ENCODE measurements around the gene CPTP. TPM values are rescaled to one million over a fixed set of nuclear protein-coding genes. Genes with fewer than 3 reads are reported as not detected.

The CPTP gene
- polyA plus RNA-seq, 1 experiment = 7.1 TPM

GRCh38 chr1:1325288-1326074, 879 bp downstream of the CPTP start:
- H3K4me3 ChIP-seq (ENCODE audit: low read depth, low read length) = peak overlapping the region; percentile 86
- H3K9me3 ChIP-seq (ENCODE audit: control insufficient read depth, insufficient read depth, low read length) = peaks cover 11% of the 10 kb centered on the region; the same call in 1 of the 2 replicates
- TF ChIP-seq, protein P1, sequence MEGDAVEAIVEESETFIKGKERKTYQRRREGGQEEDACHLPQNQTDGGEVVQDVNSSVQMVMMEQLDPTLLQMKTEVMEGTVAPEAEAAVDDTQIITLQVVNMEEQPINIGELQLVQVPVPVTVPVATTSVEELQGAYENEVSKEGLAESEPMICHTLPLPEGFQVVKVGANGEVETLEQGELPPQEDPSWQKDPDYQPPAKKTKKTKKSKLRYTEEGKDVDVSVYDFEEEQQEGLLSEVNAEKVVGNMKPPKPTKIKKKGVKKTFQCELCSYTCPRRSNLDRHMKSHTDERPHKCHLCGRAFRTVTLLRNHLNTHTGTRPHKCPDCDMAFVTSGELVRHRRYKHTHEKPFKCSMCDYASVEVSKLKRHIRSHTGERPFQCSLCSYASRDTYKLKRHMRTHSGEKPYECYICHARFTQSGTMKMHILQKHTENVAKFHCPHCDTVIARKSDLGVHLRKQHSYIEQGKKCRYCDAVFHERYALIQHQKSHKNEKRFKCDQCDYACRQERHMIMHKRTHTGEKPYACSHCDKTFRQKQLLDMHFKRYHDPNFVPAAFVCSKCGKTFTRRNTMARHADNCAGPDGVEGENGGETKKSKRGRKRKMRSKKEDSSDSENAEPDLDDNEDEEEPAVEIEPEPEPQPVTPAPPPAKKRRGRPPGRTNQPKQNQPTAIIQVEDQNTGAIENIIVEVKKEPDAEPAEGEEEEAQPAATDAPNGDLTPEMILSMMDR (IDR thresholded peaks at IDR 0.05; ENCODE audit: low read depth, low read length) = no peak
- POLR2A ChIA-PET = no interaction called here
- H3K27ac ChIP-seq (ENCODE audit: low read depth, low read length) = no peak overlapping the region
- no peaks in the 10 kb centered on the region for H3K27me3 ChIP-seq (ENCODE audit: control insufficient read depth, insufficient read depth, low read length)
- DNase-seq (ENCODE audit: low read depth, low spot score) = no peak
- CTCF ChIA-PET = interaction anchor here (1.2 kb wide), 1 partner anchor 46 kb away, joined by 3 read pairs; no protein-coding TSS in a partner anchor

GRCh38 chr1:1326075-1326605, 1.5 kb downstream of the CPTP start:
- ChIA-PET POLR2A (no interaction called here), CTCF (interaction anchor here (1.2 kb wide), 1 partner anchor 45 kb away, joined by 3 read pairs; no protein-coding TSS in a partner anchor)
- Histone ChIP-seq H3K27me3 (ENCODE audit: control insufficient read depth, insufficient read depth, low read length) (no peaks in the 10 kb centered on the region), H3K27ac (ENCODE audit: low read depth, low read length) (no peak overlapping the region), H3K4me3 (ENCODE audit: low read depth, low read length) (no peak overlapping the region), H3K9me3 (ENCODE audit: control insufficient read depth, insufficient read depth, low read length) (peaks cover 18% of the 10 kb centered on the region; the same call in 1 of the 2 replicates)
- TF ChIP-seq, protein P1 (IDR thresholded peaks at IDR 0.05; ENCODE audit: low read depth, low read length) = no peak
- DNase-seq (ENCODE audit: low read depth, low spot score) = no peak

- TF ChIP-seq, protein P1 (IDR thresholded peaks at IDR 0.05; ENCODE audit: low read depth, low read length) = no peak
- POLR2A ChIA-PET = no interaction called here
- no peaks in the 10 kb centered on the region for H3K27me3 ChIP-seq (ENCODE audit: control insufficient read depth, insufficient read depth, low read length)
- CTCF ChIA-PET = no interaction called here
- DNase-seq (ENCODE audit: low read depth, low spot score) = no peak
- H3K9me3 ChIP-seq (ENCODE audit: control insufficient read depth, insufficient read depth, low read length) = peaks cover 19% of the 10 kb centered on the region; the same call in 1 of the 2 replicates
- no peak overlapping the region for H3K4me3 ChIP-seq (ENCODE audit: low read depth, low read length)
- H3K27ac ChIP-seq (ENCODE audit: low read depth, low read length) = no peak overlapping the region
These were observed 2.7 kb downstream of the CPTP start for GRCh38 chr1:1327291-1327690.

GRCh38 chr1:1328254-1328653, 3.7 kb downstream of the CPTP start:
- ChIA-PET CTCF (no interaction called here), POLR2A (no interaction called here)
- DNase-seq (ENCODE audit: low read depth, low spot score) = no peak
- no peak overlapping the region for H3K27ac ChIP-seq (ENCODE audit: low read depth, low read length)
- no peaks in the 10 kb centered on the region for H3K27me3 ChIP-seq (ENCODE audit: control insufficient read depth, insufficient read depth, low read length)
- no peak overlapping the region for H3K4me3 ChIP-seq (ENCODE audit: low read depth, low read length)
- peaks cover 19% of the 10 kb centered on the region; the same call in 1 of the 2 replicates for H3K9me3 ChIP-seq (ENCODE audit: control insufficient read depth, insufficient read depth, low read length)
- TF ChIP-seq, protein P1 (IDR thresholded peaks at IDR 0.05; ENCODE audit: low read depth, low read length) = no peak

Data from AG04450 (cell line).